ENCODE data around the gene PTPRU.

The PTPRU gene

DNA sequence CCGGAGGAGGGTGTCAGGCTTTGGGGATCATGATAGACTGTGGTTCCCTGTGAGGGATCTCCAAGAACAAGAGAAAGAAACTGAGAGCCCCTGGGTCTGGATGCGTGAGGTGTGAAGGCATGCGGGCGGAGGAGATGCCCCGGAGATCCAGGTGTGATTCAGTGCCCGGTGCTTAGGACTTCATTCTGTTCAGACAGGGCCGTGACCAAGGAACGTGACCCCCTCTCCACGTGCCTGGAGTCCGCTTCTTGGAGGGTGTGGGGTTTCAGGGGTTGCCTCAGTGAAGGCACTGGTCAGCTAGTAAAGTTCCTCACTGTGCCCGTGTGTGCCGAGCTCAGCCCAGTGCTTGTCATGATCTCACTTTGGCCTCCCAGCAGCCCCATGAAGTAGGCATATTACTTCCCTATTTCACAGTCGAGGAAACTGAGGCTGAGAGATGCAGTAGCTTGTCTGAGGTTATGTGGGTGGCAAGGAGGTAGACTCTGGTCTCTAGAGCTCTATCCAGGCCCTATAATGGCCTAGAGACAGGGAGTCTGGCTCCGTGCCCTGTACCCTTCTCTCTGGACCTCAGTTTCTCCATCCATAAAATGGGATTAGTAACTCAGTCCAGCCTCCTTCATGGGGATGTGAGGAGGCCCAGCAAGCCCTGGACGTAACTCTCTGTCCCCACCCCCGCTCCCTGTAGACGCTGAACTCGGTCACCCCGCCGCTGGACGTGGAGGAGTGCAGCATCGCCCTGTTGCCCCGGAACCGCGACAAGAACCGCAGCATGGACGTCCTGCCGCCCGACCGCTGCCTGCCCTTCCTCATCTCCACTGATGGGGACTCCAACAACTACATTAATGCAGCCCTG lies 81.0 kb downstream of the PTPRU start:
- H3K27me3 ChIP-seq (ENCODE audit: control insufficient read depth, low read length), result no peaks in the 10 kb centered on the region
- H3K4me3 ChIP-seq (ENCODE audit: low read length), result no peak overlapping the region
- H4K20me1 ChIP-seq (ENCODE audit: control insufficient read depth, insufficient read depth, low read depth, low read length), result no peaks in the 10 kb centered on the region
- no peak overlapping the region for H3K4me2 ChIP-seq (ENCODE audit: low read length)
- H3K27ac ChIP-seq (ENCODE audit: low read depth, low read length), result no peak overlapping the region
- no peaks in the 10 kb centered on the region for H3K36me3 ChIP-seq (ENCODE audit: control insufficient read depth, low read length)
- no peaks in the 10 kb centered on the region for H3F3A ChIP-seq (ENCODE audit: control insufficient read depth, insufficient read depth)
- H3K79me2 ChIP-seq (ENCODE audit: control insufficient read depth, low read length), result no peaks in the 10 kb centered on the region
- TF ChIP-seq, protein P1, sequence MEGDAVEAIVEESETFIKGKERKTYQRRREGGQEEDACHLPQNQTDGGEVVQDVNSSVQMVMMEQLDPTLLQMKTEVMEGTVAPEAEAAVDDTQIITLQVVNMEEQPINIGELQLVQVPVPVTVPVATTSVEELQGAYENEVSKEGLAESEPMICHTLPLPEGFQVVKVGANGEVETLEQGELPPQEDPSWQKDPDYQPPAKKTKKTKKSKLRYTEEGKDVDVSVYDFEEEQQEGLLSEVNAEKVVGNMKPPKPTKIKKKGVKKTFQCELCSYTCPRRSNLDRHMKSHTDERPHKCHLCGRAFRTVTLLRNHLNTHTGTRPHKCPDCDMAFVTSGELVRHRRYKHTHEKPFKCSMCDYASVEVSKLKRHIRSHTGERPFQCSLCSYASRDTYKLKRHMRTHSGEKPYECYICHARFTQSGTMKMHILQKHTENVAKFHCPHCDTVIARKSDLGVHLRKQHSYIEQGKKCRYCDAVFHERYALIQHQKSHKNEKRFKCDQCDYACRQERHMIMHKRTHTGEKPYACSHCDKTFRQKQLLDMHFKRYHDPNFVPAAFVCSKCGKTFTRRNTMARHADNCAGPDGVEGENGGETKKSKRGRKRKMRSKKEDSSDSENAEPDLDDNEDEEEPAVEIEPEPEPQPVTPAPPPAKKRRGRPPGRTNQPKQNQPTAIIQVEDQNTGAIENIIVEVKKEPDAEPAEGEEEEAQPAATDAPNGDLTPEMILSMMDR (IDR thresholded peaks at IDR 0.05; ENCODE audit: low read depth, low read length, poor library complexity, severe bottlenecking), result no peak
- no peak for TF ChIP-seq EZH2phosphoT487 (IDR thresholded peaks at IDR 0.05; ENCODE audit: borderline replicate concordance, low read length)
- no peaks in the 10 kb centered on the region for H3K9me3 ChIP-seq (ENCODE audit: control insufficient read depth, insufficient read depth, low read length)
- no peaks in the 10 kb centered on the region for H3K9me2 ChIP-seq (replicated peaks; ENCODE audit: control insufficient read depth, low read length)
- H3K4me1 ChIP-seq (ENCODE audit: control insufficient read depth, low read length), result no peaks in the 10 kb centered on the region

DNA sequence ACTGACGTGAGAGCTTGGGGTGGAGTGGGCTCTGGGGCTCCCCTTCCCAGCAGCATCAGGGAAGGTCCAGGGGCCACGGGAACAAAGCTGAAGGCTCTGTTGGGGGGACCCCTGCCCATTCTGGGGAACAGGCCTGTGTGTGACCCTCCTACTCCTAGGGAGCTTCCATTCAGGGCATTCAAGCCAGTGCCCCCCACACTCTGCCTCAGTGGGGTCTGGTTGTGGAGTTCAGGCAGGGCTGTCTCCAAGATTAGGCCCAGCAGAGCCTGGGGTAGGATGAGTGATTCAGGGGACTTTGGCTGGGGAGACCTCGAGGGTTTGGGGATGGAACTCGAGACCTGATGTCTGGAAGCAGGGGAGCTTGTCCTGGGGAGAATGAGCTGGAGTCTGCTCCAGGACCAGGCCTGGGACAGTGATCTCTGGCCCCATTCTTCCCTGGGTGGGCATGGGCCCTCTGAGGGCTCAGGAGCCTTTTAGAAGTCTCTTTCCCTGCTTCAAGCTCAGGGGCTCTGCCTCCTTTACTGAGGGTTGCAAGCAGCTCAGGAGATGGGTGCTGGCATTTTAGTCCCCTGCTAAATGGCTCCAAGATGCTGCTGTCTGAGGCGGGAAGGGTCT lies 81.7 kb downstream of the PTPRU start:
- H3K9me3 ChIP-seq (ENCODE audit: control insufficient read depth, insufficient read depth, low read length), result no peaks in the 10 kb centered on the region
- H3K4me3 ChIP-seq (ENCODE audit: low read length), result no peak overlapping the region
- no peak for TF ChIP-seq EZH2phosphoT487 (IDR thresholded peaks at IDR 0.05; ENCODE audit: borderline replicate concordance, low read length)
- TF ChIP-seq, protein P1 (IDR thresholded peaks at IDR 0.05; ENCODE audit: low read depth, low read length, poor library complexity, severe bottlenecking), result no peak
- no peak overlapping the region for H3K27ac ChIP-seq (ENCODE audit: low read depth, low read length)
- H3K79me2 ChIP-seq (ENCODE audit: control insufficient read depth, low read length), result no peaks in the 10 kb centered on the region
- no peaks in the 10 kb centered on the region for H3F3A ChIP-seq (ENCODE audit: control insufficient read depth, insufficient read depth)
- no peaks in the 10 kb centered on the region for H4K20me1 ChIP-seq (ENCODE audit: control insufficient read depth, insufficient read depth, low read depth, low read length)
- no peaks in the 10 kb centered on the region for H3K36me3 ChIP-seq (ENCODE audit: control insufficient read depth, low read length)
- no peak overlapping the region for H3K4me2 ChIP-seq (ENCODE audit: low read length)
- no peaks in the 10 kb centered on the region for H3K27me3 ChIP-seq (ENCODE audit: control insufficient read depth, low read length)
- H3K9me2 ChIP-seq (replicated peaks; ENCODE audit: control insufficient read depth, low read length), result no peaks in the 10 kb centered on the region
- H3K4me1 ChIP-seq (ENCODE audit: control insufficient read depth, low read length), result no peaks in the 10 kb centered on the region

- Histone ChIP-seq H3F3A (ENCODE audit: control insufficient read depth, insufficient read depth) (no peaks in the 10 kb centered on the region), H4K20me1 (ENCODE audit: control insufficient read depth, insufficient read depth, low read depth, low read length) (no peaks in the 10 kb centered on the region), H3K79me2 (ENCODE audit: control insufficient read depth, low read length) (no peaks in the 10 kb centered on the region), H3K4me1 (ENCODE audit: control insufficient read depth, low read length) (no peaks in the 10 kb centered on the region), H3K9me2 (replicated peaks; ENCODE audit: control insufficient read depth, low read length) (no peaks in the 10 kb centered on the region), H3K27me3 (ENCODE audit: control insufficient read depth, low read length) (no peaks in the 10 kb centered on the region), H3K9me3 (ENCODE audit: control insufficient read depth, insufficient read depth, low read length) (no peaks in the 10 kb centered on the region), H3K4me3 (ENCODE audit: low read length) (no peak overlapping the region), H3K4me2 (ENCODE audit: low read length) (no peak overlapping the region), H3K36me3 (ENCODE audit: control insufficient read depth, low read length) (no peaks in the 10 kb centered on the region), H3K27ac (ENCODE audit: low read depth, low read length) (no peak overlapping the region)
- TF ChIP-seq EZH2phosphoT487 (IDR thresholded peaks at IDR 0.05; ENCODE audit: borderline replicate concordance, low read length), result no peak
- TF ChIP-seq, protein P1 (IDR thresholded peaks at IDR 0.05; ENCODE audit: low read depth, low read length, poor library complexity, severe bottlenecking), result no peak
Measured at GRCh38 chr1:29318724-29319123, 82.4 kb downstream of the PTPRU start.
